SIG-M5 (cell line): ENCODE data around the gene RFPL3.
"Not testable (repeated sequence)": the region's sequence is repeated elsewhere in the genome, so short reads cannot be mapped to it uniquely, and the experiment has no call there.

Experiments used
- DNase-seq: peaks from one replicate; lab custom pipeline; 2025; lab: John Stamatoyannopoulos, UW

The RFPL3 gene

GRCh38 chr22:32353840-32354239 is 3.8 kb upstream of the RFPL3 start:
- no peak for DNase-seq

DNA sequence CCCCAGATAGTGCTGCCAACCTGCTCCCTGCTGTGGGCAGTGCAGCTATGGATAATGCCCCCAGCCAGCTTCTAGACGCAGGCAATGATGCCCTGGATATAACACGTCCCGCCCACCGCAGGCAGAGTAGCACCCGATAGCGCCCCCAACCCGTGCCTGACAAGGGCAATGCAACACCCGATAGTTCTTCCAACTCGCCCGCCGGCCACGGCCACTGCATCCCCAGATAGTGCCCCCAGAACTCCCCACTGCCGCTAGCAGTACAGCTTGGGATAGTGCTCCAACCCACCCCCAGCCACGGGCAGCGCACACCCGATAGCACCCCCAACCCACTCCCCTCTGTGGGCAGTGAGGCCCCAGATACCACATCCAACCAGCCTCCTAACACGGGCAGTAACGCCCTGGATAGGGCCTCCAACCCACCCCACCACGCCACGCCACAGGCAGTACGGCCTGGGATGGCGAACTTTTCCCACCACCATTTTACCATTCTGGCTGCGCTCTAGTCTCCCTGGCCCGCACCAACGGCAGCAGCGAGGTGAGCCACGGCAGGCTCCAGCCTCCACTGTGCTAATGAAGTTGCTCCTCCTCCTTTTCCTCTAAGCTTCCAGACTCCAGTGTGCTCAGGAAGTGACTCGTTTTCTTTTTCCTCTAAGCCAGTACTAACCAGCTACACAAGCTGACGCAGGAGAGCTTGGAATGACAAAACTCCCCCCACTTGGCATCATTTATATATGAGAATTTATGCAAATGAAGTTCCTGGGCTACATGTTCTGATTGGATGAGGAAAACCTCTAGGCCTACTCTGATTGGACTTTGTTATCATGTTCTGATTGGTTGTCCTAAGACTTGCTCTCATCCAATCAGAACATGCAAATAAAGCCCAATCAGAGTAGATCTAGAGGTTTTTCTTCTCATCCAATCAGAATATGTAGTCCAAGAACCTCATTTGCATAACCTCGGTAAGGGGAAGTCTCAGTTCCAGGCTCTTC is 3.0 kb upstream of the RFPL3 start:
- no peak for DNase-seq

- DNase-seq = no peak
Measured at GRCh38 chr22:32355760-32356159, 1.9 kb upstream of the RFPL3 start.

DNA sequence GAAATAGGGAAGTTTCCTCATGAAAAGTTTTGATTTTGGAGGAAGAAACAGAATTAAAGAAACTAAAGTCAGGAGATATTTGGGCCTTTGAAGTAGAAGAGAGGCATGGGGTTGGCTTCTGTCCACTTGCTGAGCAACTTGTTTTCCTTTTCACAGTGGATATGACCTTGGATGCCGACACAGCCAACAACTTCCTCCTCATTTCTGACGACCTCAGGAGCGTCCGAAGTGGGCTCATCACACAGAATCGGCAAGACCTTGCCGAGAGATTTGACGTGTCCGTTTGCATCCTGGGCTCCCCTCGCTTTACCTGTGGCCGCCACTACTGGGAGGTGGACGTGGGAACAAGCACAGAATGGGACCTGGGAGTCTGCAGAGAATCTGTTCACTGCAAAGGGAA is 2.4 kb downstream of the RFPL3 start:
- not testable (repeated sequence) for DNase-seq

DNA sequence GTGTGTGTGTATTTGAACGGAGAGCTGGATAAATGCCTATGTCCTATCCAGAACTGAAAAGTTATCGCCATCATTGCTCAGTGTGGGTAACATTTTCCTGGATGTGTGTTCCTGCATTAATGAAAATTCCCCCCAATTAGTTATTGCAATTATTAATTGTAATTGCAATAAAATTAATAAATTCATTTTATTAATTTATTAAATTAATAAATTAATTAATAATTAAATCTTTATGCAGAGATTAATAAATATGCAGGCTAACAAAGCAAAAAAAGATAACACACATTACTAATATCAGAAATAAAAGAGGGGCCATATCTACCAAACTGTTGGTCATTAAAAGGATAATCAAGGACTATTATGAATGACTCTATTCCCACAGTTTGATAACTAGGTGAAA is 3.6 kb downstream of the RFPL3 start:
- no peak for DNase-seq

DNA sequence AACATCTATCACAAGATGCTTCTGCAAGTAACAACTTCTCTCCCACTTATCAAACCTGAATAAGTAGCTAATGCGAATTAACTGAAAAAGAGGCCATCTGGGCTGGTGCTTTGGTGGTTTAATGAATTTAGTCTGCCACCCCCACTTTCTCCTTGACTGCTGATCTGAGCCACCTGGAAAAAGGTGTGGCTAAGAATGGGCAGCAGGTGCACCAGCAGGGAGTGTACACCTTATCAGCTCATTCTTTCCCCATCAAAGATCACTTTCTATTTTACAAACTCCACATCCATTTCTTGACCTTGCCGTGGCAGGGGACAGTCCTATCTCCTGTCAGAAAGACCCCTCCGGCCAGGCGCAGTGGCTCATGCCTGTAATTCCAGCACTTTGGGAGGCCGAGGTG is 6.5 kb downstream of the RFPL3 start:
- DNase-seq = no peak

- DNase-seq = no peak
Measured at GRCh38 chr22:32375678-32376450, 18.2 kb downstream of the RFPL3 start.

- DNase-seq = no peak
Measured at GRCh38 chr22:32376681-32377080, 19.0 kb downstream of the RFPL3 start.

GRCh38 chr22:32378707-32379272 is 21.1 kb downstream of the RFPL3 start:
- DNase-seq = no peak

DNA sequence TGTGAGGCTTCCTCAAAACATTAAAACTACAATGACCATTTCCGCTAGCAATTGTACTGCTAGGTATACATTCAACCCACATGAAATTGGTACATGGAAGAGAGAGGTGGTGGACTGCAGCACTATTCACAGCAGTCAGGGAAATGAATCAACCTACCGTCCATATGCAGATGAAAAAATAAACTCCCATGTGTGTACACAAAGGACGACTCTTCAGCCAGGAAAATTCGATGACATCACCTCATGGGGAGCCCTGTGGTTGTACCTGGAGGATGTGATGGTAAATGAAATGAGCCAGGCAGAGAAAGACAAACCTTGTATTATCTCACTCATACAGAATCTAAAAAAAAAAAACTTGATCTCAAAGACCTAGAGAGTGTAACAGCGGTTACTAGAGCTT is 23.3 kb downstream of the RFPL3 start:
- no peak for DNase-seq

- no peak for DNase-seq
Measured at GRCh38 chr22:32385681-32386080, 28.0 kb downstream of the RFPL3 start.

DNA sequence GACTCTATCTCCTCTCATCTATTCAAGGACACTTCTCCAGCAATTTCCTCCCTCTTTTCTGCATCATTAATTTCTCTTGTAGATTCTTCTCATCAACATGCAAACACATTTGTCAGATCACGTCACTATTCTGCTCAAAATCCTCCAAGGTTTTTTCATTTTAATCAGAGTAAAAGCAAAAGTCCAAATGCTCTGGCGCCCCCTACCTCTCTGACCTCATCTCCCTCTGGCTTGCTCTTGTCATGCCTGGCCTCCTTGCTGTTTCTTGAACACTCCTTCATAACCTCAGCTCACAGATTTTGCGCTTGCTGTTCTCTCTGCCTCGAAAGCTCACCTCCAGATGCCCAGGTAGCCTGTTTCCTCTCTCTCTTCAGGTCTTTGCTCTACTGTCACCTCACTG is 32.0 kb downstream of the RFPL3 start:
- no peak for DNase-seq

DNA sequence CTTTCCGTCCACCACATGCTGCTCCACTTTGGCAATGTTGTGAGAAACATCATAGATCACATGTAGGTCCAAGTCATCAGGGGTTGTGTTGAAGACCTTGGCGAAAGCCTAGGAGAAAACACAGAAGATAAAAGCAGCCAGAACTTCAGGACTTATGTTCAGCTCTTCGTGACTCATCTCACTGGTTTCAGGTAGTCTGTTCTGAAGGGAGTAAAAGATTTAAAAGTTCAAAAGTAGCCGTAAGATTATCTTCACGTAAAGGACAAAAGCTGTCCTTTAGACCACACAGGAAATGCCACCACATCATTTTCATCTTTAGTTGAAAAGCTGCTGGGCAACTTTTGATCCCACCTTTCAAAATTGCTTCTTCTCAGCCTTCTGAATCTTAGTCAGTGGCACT is 37.4 kb downstream of the RFPL3 start:
- no peak for DNase-seq

GRCh38 chr22:32396255-32396654 is 38.6 kb downstream of the RFPL3 start:
- no peak for DNase-seq

GRCh38 chr22:32396746-32397145 is 39.1 kb downstream of the RFPL3 start:
- DNase-seq = no peak

DNA sequence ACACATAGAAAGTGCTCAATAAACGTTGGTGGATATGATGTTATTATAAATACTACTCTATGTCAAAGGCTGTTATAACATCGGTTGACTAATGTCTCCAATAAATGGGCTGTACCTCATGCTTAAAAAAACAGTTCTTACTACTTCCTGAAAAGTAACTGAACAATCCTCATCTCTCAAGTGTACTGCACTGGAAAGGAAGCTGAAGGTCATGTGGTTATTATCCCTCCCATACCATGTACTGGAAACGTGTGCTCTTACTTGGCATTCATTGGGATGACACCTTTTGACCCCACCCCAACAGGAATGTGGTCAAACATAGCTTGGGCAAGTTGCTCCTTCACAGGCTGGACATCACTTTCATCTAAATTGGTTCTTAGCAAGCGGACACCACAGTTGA is 43.8 kb downstream of the RFPL3 start:
- DNase-seq = no peak

- no peak for DNase-seq
Measured at GRCh38 chr22:32404021-32404420, 46.4 kb downstream of the RFPL3 start.

- DNase-seq = no peak
Measured at GRCh38 chr22:32407312-32407711, 49.6 kb downstream of the RFPL3 start.

DNA sequence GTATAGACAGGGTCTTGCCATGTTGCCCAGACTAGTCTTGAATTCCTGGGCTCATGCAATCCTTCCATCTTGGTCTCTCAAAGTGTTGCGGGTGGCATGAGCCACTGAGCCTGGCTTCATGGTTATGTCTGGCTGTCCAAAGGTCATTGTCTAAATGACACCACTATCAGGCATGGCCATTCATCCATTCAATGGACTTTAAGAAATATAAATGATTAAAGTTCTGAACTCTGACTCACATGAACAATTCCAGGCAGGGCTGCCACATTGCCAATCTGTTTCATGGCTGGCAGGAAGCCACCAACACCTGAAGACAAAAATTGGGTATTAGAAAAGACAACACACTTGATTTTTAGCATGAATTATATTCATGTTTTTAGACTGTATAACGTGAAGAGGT is 50.3 kb downstream of the RFPL3 start:
- no peak for DNase-seq

- no peak for DNase-seq
Measured at GRCh38 chr22:32409977-32410376, 52.3 kb downstream of the RFPL3 start.

GRCh38 chr22:32410459-32410858 is 52.8 kb downstream of the RFPL3 start:
- no peak for DNase-seq
